Lung (tissue), 12 donors: ENCODE results near the gene ZSCAN10. TPM values are rescaled to one million over a fixed set of nuclear protein-coding genes. Genes with fewer than 3 reads are reported as not detected.
A peak's percentile ranks its signal among the peaks of the same experiment; 100 is the strongest.

ENCODE experiments used
- ATAC-seq: fragments of 200-7000 bp; cut with Tn5 transposase; one replicate; pipeline ENCODE4 v1.9.1; 2020; ENCODE audit warnings: moderate number of reproducible peaks; ENCODE audit not compliant: insufficient read depth, low FRiP score
- DNase-seq, 3 donors: peaks; one replicate each; pipeline ENCODE4 v3.0.0-alpha.2; 2013 to 2017
- H3K27ac ChIP-seq, 2 donors: one replicate each; pipeline ENCODE4 v1.5.1; 2013; ENCODE audit warnings: mild to moderate bottlenecking in 2 of 2, moderate library complexity in 2 of 2, control low read depth in 1 of 2, inconsistent platforms in 1 of 2, low read depth in 1 of 2, low read length in 1 of 2
- H3K27me3 ChIP-seq, 3 donors: one replicate each; pipeline ENCODE4 v1.5.1; 2013; ENCODE audit warnings: low read length in 2 of 3; ENCODE audit not compliant: control insufficient read depth in 3 of 3, insufficient read depth in 3 of 3
- H3K36me3 ChIP-seq, 4 donors: one replicate each; pipeline ENCODE4 v1.5.1; 2013; ENCODE audit warnings: low read length in 4 of 4, mild to moderate bottlenecking in 1 of 4, moderate library complexity in 1 of 4; ENCODE audit not compliant: control insufficient read depth in 4 of 4, insufficient read depth in 4 of 4
- H3K4me1 ChIP-seq, 5 donors: one replicate each; pipeline ENCODE4 v1.5.1; 2013; ENCODE audit warnings: low read length in 5 of 5, mild to moderate bottlenecking in 2 of 5, moderate library complexity in 1 of 5; ENCODE audit not compliant: control insufficient read depth in 5 of 5, insufficient read depth in 5 of 5
- H3K4me3 ChIP-seq: one replicate; pipeline ENCODE4 v1.5.1; 2013; ENCODE audit warnings: mild to moderate bottlenecking, control low read depth, moderate library complexity
- H3K9ac ChIP-seq, 2 donors: one replicate each; pipeline ENCODE4 v1.5.1; 2013; ENCODE audit warnings: low read length in 2 of 2, control low read depth in 1 of 2; ENCODE audit not compliant: insufficient read depth in 1 of 2
- H3K9me3 ChIP-seq, 4 donors: one replicate each; pipeline ENCODE4 v1.5.1; 2013; ENCODE audit warnings: low read length in 3 of 4, mild to moderate bottlenecking in 1 of 4, moderate library complexity in 1 of 4; ENCODE audit not compliant: control insufficient read depth in 4 of 4, insufficient read depth in 3 of 4
- CTCF ChIP-seq: IDR thresholded peaks from 2 replicates; pipeline ENCODE4 v1.5.1; 2012; ENCODE audit warnings: mild to moderate bottlenecking; ENCODE audit errors: control extremely low read depth, extremely low read depth
- WGBS, 2 donors: extraction: QIAGEN DNeasy Blood & Tissue Kit; methylation state at CpG; one replicate each; pipeline ENCODE4 v1.1.7; 2013; 5-methylcytosine and 5-hydroxymethylcytosine counted together
- polyA plus RNA-seq, 2 donors: library from polyadenylated mRNA; stranded (reverse); fragments of 200-250 nt; gene quantifications; one replicate each; pipeline ENCODE4 v1.2.1, GENCODE V29; 2013
- total RNA-seq, 2 donors: library from RNA; depleted of rRNA in 1 of 2; stranded (reverse); fragments of >200 nt in 1 of 2; gene quantifications; one replicate each; pipeline ENCODE4 v1.2.1, GENCODE V29; 2014 to 2021
- donor health status: control.
- donor health status: control.
- donor health status: Bipolar disorder and iron deficiency.
- donor health status: healthy.
- donor health status: DM: yes; HTN: yes; CAD: no.

ZSCAN10 gene
- total and polyA plus RNA-seq, 4 donors: 0.02 to 0.21 TPM; not detected in 2

GRCh38 chr16:3142770-3143169 lies 43.7 kb upstream of the ZSCAN10 start:
- no peak for TF ChIP-seq CTCF
- H3K4me3 ChIP-seq: no peak overlapping the region
- H3K27ac ChIP-seq: peak overlapping the region in 1 of 2 donors; percentile 81
- peaks cover 0 to 38% (median 5%) of the 10 kb centered on the region in 4 donors for H3K36me3 ChIP-seq
- H3K9me3 ChIP-seq: no peaks in the 10 kb centered on the region
- H3K27me3 ChIP-seq: no peaks in the 10 kb centered on the region
- 95% methylated on average over 13 of the region's 13 CpGs for WGBS, 2 donors
- ATAC-seq: no peak
- DNase-seq: no peak
- no peak overlapping the region for H3K9ac ChIP-seq
- H3K4me1 ChIP-seq: no peaks in the 10 kb centered on the region

GRCh38 chr16:3142327-3142726 lies 43.2 kb upstream of the ZSCAN10 start:
- no peaks in the 10 kb centered on the region for H3K9me3 ChIP-seq
- H3K9ac ChIP-seq: no peak overlapping the region
- 98% methylated on average over 22 of the region's 22 CpGs for WGBS, 2 donors
- DNase-seq: no peak
- no peak for TF ChIP-seq CTCF
- ATAC-seq: no peak
- no peak overlapping the region for H3K4me3 ChIP-seq
- H3K4me1 ChIP-seq: no peaks in the 10 kb centered on the region
- H3K27me3 ChIP-seq: no peaks in the 10 kb centered on the region
- no peak overlapping the region for H3K27ac ChIP-seq
- H3K36me3 ChIP-seq: peaks cover 0 to 43% (median 5%) of the 10 kb centered on the region in 4 donors

GRCh38 chr16:3141781-3142311 lies 42.8 kb upstream of the ZSCAN10 start:
- WGBS, 2 donors: 96 to 98% methylated on average over 23 of the region's 23 CpGs
- no peaks in the 10 kb centered on the region for H3K9me3 ChIP-seq
- H3K27me3 ChIP-seq: no peaks in the 10 kb centered on the region
- ATAC-seq: no peak
- no peak overlapping the region for H3K9ac ChIP-seq
- no peaks in the 10 kb centered on the region for H3K4me1 ChIP-seq
- H3K4me3 ChIP-seq: no peak overlapping the region
- no peak for TF ChIP-seq CTCF
- no peak overlapping the region for H3K27ac ChIP-seq
- DNase-seq: no peak
- peaks cover 0 to 44% (median 5%) of the 10 kb centered on the region in 4 donors for H3K36me3 ChIP-seq
